Mononuclear cell (primary cell): ENCODE data around the gene FXYD3. TPM values are rescaled to one million over a fixed set of nuclear protein-coding genes. Genes with fewer than 3 reads are reported as not detected.

Experiments used
- H3K27me3 ChIP-seq: 2 replicates; pipeline ENCODE4 v1.6.0; 2011; ENCODE audit warnings: low read length, control low read depth; ENCODE audit not compliant: insufficient read depth
- H3K4me1 ChIP-seq: 2 replicates; pipeline ENCODE4 v1.5.1; 2011; ENCODE audit warnings: mild to moderate bottlenecking, low read length, control low read depth; ENCODE audit not compliant: insufficient read depth
- H3K4me3 ChIP-seq: 2 replicates; pipeline ENCODE4 v1.5.1; 2011; ENCODE audit warnings: mild to moderate bottlenecking, low read length, moderate library complexity
- H3K9me3 ChIP-seq: 2 replicates; pipeline ENCODE4 v1.5.1; 2011; ENCODE audit warnings: low read depth, mild to moderate bottlenecking, control low read depth, low read length
- total RNA-seq: library from RNA; depleted of rRNA; stranded (reverse); fragments of >200 nt; gene quantifications from one replicate; pipeline ENCODE4 v1.2.3, GENCODE V29; 2012

Gene FXYD3, protein sequence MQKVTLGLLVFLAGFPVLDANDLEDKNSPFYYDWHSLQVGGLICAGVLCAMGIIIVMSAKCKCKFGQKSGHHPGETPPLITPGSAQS
- not detected for total RNA-seq

DNA sequence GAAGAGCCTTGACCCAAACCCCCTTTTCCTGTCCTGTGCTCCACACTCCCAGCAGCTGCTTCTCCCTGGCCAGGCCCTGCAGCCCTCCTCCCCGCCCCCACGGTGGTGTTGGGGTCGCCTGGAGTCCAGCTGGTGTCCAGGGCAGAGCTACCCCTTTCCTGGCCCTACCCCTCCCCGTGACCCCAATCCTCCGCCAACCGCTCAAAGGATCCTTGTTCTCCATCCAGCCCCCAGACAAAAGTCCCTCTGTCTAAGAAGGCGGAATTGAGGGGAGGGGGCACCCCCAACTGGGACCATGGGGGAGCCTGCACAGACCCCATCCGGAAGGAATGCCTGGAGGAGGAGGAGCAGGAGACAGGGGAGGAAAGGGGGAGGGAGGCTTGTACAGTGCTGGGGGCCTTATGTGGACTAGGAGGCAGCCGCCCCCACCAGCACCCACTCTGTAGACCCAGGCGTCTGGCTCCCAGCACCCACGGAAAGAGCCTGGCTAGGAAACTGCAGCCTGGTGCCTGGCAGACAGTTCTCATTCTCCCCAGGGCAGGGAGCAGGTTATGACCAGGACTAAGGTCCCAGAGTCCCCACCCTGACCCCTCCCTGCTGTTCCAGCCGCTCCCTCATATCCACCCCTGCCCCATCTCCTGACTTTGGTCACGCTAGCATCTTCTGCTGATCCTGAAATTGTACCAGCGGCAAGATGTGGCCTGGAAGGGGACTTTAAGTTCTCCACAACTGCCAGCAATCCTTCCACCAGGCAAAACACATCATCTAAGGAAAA, at the start of gene FXYD3:
Gene FXYD3, plus strand, starts transcription at position 647 of the 775 bp plus-strand sequence. CDS start 3,554 bp downstream, outside the sequence.
- no peaks in the 10 kb centered on the region for H3K9me3 ChIP-seq
- peaks cover 15% of the 10 kb centered on the region for H3K4me1 ChIP-seq
- H3K4me3 ChIP-seq, result no peak within 1 kb of the TSS
- no peaks in the 10 kb centered on the region for H3K27me3 ChIP-seq

DNA sequence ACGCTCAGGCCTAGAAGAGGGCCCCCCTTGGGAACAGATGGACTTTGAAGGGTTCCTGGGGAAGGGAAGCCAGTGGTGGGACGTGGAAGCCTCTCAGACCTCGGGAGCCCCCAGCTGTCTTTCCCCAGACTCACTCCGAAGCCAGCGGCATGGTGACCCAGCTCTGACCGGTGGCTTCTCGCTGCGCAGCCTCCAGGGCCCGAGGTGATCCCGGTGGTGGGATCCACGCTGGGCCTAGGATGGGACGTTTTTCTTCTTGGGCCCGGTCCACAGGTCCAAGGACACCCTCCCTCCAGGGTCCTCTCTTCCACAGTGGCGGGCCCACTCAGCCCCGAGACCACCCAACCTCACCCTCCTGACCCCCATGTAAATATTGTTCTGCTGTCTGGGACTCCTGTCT, 49.5 kb upstream of the FXYD3 start:
- Histone ChIP-seq H3K4me3 (no peak overlapping the region), H3K27me3 (no peaks in the 10 kb centered on the region), H3K9me3 (no peaks in the 10 kb centered on the region), H3K4me1 (no peaks in the 10 kb centered on the region)

DNA sequence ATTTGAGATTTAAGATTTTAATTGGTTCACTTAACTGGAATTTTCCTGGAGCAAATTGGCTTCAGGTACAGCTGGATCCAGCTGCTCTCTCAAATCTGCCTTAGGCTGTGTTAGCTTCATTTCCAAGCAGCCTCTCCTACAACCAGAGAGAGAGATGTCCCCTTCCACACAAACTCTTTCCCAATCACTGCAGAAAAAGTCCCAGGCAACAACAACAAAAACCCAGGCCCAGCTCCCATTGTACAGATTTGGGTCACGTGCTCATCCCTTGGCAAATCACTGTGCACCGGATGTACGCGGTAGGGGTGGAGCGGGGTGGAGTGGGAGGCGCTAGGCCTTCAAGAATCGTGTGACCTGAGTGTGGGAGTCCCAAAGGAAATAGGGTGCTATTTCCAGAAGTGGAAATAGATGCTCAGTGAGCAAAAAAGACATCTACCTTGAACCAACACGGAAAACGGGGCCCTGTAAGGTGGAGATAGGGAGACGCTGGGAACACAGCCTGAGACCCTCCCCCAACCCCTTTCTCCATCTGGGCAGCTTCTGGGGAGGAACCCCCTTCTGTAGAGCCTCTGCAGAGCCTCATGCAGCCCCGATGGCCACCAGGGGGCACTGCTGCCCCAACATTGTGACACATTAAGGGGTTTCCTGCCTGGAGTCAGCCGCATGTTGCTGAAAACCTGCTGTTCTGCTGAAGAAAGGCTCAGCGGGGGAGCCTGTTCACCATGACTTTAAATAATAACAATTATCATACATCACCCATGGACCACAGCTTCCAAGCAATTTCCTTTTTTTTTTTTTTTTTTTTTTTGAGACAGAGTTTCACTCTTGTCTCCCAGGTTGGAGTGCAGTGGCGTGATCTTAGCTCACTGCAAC, 48.7 kb upstream of the FXYD3 start:
- Histone ChIP-seq H3K4me3 (no peak overlapping the region), H3K27me3 (no peaks in the 10 kb centered on the region), H3K9me3 (no peaks in the 10 kb centered on the region), H3K4me1 (no peaks in the 10 kb centered on the region)

DNA sequence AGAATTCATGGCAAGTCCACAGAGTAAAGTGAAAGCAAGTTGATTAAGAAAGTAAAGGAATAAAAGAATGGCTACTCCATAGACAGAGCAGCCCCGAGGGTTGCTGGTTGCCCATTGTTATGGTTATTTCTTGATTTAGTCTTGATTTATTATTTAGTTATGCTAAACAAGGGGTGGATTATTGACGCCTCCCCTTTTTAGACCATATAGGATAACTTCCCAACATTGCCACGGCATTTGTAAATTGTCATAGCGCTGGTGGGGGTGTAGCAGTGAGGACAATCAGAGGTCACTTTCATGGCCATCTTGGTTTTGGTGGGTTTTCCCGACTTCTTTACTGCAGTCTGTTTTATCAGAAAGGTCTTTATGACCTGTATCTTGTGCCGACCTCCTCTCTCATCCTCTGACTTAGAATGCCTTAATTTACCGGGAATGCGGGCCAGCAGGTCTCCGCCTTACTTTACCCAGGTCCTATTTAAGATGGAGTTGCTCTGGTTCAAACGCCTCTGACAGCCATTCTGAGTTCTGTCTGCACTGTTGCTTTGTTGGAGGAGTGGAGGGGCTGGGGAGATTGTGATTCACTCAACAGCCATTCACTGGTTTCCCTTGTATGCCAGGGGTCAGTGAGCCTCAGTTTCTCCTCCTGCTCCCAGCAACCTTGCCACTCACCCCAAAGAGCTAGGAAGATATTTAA, 46.5 kb upstream of the FXYD3 start:
- H3K9me3 ChIP-seq, result no peaks in the 10 kb centered on the region
- no peaks in the 10 kb centered on the region for H3K4me1 ChIP-seq
- H3K4me3 ChIP-seq, result no peak overlapping the region
- H3K27me3 ChIP-seq, result no peaks in the 10 kb centered on the region

DNA sequence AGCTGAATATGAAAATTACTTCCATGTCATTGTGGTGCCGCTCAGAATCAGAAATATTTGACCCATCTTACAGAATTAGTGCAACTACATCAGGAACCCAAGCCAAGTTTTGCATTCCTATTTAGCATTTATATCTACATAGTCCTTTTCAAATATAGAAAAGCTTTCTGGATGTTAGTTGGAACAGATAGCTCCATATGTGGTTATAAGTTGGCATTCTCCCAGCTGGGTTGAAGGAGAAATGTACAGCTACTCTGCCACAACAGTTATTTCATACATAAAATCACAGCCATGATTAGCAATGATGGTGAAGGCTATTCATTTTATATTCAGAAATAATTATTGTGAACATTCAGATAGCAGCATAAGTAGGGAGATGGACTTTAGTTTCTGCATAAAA, 45.9 kb upstream of the FXYD3 start:
- Histone ChIP-seq H3K4me3 (no peak overlapping the region), H3K4me1 (no peaks in the 10 kb centered on the region), H3K9me3 (no peaks in the 10 kb centered on the region), H3K27me3 (no peaks in the 10 kb centered on the region)

DNA sequence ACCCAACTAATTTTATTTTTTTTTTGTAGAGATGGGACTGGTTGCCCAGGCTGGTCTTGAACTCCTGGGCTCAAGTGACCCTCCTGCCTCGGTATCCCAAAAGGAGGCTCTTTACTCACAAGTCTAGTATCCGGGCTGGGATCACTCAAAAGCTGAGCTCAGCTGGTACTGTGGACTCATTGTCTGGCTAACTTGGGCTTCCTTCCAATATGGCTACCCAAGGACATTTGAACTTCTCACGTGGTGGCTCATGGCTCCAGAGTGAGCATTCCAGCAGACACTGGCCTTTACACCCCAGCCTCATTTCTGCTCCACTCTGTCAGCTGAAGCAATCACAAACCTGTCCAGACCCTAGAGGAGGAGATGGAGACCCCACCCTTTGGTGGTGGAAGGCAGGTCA, 45.2 kb upstream of the FXYD3 start:
- H3K4me3 ChIP-seq, result no peak overlapping the region
- no peaks in the 10 kb centered on the region for H3K9me3 ChIP-seq
- H3K27me3 ChIP-seq, result no peaks in the 10 kb centered on the region
- no peaks in the 10 kb centered on the region for H3K4me1 ChIP-seq

DNA sequence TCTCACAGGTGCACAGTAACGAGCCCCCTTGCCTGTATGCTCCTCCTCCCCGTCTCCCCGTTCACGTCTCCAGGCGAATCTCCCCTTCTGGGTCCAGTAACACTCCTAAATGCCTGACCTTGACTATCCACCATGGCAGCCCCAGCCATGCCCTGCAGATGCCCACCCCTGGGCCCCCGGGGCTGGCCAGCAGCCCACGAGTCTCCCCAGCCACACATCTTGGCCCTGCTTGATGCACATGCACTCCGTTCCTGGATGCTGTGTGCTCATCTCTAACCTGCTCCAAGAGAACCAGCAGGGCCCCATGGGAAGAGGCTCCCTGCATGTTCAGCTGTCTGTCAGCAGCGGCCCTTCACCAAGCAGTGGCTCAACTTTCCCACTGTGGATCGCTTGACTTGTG, 42.1 kb upstream of the FXYD3 start:
- Histone ChIP-seq H3K4me1 (no peaks in the 10 kb centered on the region), H3K9me3 (no peaks in the 10 kb centered on the region), H3K4me3 (no peak overlapping the region), H3K27me3 (no peaks in the 10 kb centered on the region)

DNA sequence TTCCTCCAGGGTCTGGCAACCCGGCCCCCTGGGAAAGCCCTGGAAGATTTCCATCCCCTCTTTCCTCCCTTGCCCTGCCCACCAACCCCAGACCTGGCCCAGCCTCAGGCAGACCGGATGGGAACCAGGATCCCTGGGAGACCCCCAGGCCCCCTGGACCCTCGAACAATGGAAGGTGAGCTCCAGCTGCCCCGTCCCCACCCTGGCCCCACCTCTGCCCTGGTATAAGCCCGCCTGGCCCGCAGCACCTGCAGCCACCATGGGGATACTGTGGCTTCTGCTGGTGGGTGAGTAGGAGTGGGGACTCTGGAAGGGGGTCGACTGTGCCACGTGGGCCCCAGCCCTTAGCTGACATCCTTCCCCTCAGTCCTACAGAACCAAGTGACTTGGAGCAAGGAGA, 41.7 kb upstream of the FXYD3 start:
- H3K4me1 ChIP-seq, result no peaks in the 10 kb centered on the region
- H3K27me3 ChIP-seq, result no peaks in the 10 kb centered on the region
- no peaks in the 10 kb centered on the region for H3K9me3 ChIP-seq
- H3K4me3 ChIP-seq, result no peak overlapping the region

DNA sequence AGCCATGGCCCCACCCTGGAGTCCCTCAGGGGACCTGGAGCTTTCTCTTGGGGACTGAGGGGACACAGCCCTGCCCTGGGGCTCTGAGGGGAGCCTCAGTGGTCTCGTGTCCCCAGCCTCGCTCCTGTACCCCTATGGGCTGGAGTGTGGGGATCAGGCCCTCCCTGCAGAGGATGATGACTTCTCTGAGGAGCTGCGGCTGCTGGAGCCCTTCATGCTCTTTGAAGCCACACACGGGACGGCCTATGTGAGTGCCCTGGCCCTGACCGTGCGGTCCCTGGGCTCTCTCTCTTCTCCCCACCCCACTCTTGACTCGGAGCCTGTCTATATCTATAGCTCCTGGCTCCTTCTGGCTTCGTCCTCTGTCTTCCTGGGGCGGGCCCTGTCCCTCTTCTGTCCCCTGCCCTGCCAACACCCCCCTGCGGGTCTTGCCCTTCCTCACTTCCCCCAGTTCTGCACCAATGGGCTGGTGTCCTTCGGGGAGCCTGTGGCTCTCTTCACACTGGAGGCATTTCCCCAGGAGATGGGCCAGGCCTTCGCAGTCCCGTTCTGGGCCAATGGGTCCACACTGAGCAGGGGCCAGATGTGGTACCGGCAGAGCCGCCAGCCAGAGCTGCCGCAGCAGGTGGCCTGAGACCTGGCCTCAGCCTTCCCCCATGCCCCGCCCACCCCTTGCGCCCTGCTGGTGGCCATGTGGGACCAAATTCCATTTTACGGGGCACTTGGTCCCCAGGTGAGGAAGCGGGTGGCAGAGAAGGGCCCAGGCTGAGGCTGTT, 41.0 kb upstream of the FXYD3 start:
- Histone ChIP-seq H3K27me3 (no peaks in the 10 kb centered on the region), H3K9me3 (no peaks in the 10 kb centered on the region), H3K4me3 (no peak overlapping the region), H3K4me1 (no peaks in the 10 kb centered on the region)

DNA sequence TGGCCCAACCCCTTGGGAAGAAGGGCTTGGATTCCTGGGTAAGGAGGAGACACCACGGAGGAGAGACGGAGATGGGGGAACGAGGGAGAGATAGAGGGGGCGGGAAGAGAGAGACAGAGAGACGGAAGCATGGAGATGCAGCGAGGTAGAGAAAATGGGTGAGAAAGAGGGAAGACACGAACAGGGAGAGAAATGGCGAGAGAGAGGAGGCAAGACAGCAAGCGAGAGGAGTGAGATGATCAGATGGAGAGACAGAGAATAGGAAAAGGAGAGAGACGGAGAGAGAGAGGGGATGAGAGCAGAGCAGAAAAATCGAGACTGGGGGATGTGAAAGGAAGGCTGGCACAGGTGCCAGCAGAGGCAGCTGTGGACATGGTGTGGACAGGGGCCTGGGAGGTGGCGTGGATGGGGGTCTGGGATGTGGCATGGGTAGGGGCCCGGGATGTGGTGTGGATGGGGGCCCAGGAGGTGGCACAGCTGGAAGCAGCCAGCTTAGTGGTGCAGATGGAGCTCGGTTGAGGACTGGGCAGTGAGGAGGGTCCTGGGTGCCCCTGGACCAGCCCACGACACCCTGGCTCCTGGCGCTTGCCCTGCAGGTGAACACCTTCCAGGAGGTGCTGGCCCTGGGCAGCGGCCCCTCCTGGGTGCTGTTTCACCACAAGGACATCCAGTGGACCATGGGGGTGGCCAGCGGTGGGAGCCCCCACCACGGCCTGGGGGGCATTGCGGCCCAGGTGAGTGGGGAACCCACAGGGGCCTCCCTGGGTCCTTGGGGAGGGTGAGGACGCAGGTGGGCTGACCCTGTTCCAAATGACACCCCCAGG, 40.2 kb upstream of the FXYD3 start:
- Histone ChIP-seq H3K27me3 (no peaks in the 10 kb centered on the region), H3K9me3 (no peaks in the 10 kb centered on the region), H3K4me1 (no peaks in the 10 kb centered on the region), H3K4me3 (no peak overlapping the region)

DNA sequence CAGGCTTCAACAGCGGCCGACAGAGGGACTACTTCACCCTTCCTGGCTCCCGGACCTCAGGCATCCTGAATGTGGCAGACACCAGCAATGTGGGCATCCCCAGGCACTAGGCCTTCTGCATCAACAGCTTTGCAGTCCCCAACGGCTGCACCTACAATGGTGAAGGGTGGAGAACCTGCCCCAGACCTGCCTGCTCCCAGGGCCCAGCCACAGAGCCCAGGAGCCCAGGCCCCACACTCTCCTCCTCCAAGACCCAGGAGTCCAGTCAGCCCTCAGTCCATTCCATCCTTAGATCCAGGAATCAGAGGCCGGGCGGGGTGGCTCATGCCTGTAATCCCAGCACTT, 39.6 kb upstream of the FXYD3 start:
- Histone ChIP-seq H3K9me3 (no peaks in the 10 kb centered on the region), H3K27me3 (no peaks in the 10 kb centered on the region), H3K4me3 (no peak overlapping the region), H3K4me1 (no peaks in the 10 kb centered on the region)

DNA sequence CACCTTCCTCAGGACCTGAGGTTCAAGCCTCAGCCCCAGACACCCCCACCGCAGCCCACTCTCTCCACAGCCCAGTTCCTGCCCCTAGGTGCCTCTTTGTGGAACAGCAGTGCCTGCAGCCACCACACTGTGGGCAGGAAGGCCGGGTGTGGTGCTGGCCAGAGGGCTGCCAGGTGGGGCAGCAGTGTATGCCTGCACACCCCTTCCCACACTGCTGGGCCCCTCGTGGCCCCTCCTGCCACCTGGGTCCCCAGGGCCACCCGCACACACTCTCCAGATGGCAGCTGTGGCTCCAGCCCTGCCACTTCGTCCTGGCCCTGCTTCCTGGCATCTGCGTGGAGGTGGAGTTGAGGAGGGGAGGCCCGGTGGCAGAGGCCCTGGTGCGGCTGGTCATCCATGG, 39.0 kb upstream of the FXYD3 start:
- Histone ChIP-seq H3K9me3 (no peaks in the 10 kb centered on the region), H3K4me1 (no peaks in the 10 kb centered on the region), H3K4me3 (no peak overlapping the region), H3K27me3 (no peaks in the 10 kb centered on the region)

DNA sequence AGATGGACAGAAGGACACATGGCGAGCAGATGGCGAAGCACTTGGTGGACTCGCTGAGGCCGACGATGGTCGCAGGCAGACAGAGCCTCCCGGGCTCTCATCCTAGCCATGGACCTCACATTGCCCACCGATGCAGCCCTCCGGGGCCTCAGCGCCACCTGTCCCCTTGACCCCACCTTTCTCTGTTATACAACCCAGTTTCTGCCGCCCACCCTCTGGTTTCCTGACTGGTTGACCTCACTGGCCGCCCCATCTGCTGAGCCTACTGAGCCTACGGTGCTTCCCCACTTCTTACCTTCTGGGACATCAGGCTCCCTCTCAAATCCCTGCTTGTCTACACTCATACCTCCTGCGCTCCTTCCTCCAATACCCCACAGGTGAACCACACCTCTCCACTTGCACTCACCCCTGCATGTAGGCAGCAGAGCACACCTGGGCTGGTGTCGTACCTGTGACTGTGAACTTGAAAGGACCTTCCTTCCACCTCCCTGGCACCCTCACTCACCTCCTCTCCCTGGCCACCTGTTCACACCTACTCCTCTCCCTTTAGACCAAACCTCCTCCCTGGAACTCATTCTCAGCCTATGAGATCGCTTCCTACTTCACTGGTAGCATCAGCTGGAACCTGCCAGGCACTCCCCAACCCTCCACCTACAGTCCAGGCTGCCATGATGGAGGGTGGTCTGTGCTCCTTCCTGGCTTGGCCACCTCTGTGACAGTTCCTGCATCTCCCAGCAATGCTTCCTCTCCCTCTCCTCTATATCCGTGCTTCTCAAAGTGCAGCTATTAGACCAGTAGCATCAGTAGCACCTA, 38.0 kb upstream of the FXYD3 start:
- H3K4me1 ChIP-seq, result no peaks in the 10 kb centered on the region

More for the DNA sequence above, 38.0 kb upstream of the FXYD3 start:
- Histone ChIP-seq H3K9me3 (no peaks in the 10 kb centered on the region), H3K27me3 (no peaks in the 10 kb centered on the region), H3K4me3 (no peak overlapping the region)
